Measurements from ENCODE around the gene MAGEB17.

GRCh38 chrX:16130707-16131106 lies 36.6 kb upstream of the MAGEB17 start:
- no peak for TF ChIP-seq POLR2AphosphoS5 (IDR thresholded peaks at IDR 0.05; ENCODE audit: borderline replicate concordance, low read depth, low read length)
- TF ChIP-seq EZH2 (IDR thresholded peaks at IDR 0.05): no peak

Measured in SK-N-MC (cell line).